GM21529 (cell line): Measurements from ENCODE around the gene GULP1.

Experiments used
- ATAC-seq: cut with Tn5 transposase; IDR thresholded peaks from one replicate; pipeline ENCODE4 v1.9.1; 2021; ENCODE audit not compliant: unreplicated experiment

Gene GULP1

DNA sequence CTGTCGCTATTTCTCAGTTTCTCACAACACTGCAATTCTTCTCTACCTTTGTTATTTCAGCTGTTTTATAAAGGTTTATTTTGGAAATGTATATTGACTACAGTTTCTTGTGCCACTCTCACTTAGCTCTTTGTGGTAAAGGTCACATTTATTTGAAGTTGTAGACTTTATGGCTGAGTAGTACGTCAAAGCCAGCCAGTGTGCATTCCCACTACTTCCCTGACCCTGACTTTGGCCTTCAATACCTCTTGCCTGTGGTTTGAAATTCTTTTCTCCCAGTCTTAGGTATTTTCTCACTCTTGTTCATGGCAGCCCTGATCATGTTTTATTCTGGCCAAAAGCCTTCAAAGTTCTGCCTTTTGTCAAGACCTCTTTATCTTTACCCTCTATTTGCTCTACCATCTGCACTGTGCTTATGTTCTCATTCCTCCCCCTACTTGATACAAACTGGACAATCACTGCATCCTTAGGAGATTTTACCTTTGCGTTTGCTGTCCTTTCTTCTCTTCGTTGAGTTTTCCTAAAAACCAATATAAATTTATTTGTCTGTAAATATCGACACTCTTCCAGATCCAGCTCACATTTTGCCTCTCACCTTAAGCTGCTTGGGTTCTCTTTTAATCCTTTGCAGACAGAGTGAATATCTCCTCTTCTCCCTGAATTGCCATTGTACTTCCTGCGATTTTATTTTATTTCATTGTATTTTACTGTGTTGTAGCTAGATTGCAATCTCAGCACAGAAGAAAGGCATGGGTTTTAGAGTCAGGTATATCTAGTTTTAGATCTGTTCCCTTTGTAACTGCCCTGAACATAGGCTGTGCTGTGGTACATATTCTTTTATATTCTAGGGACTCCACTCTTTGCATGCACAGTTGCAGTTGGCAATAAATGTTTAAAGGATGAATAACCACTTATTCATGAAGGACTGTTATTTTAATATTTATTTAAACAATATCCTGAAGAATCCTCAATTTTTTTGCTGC is 31.2 kb downstream of the GULP1 start:
- ATAC-seq = no peak

- ATAC-seq = no peak
Observed at GRCh38 chr2:188324067-188324466, 32.4 kb downstream of the GULP1 start.

DNA sequence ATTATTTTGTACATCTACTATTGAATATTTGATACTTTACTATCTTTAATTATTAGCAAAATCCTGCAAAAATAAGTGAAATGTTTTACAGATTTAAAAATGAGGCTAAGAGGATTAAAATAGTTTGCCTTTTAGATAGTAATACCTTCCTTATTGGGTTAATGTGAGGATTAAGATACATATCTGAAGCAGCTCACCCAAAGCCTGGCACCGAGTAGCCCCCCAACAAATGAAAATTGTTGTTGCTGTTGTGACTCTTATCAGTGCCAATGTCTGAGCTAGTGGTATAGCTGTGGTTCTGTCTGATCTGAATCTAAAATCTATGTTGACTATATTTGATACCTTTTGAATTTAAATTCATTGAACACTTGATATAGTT is 34.6 kb downstream of the GULP1 start:
- no peak for ATAC-seq

DNA sequence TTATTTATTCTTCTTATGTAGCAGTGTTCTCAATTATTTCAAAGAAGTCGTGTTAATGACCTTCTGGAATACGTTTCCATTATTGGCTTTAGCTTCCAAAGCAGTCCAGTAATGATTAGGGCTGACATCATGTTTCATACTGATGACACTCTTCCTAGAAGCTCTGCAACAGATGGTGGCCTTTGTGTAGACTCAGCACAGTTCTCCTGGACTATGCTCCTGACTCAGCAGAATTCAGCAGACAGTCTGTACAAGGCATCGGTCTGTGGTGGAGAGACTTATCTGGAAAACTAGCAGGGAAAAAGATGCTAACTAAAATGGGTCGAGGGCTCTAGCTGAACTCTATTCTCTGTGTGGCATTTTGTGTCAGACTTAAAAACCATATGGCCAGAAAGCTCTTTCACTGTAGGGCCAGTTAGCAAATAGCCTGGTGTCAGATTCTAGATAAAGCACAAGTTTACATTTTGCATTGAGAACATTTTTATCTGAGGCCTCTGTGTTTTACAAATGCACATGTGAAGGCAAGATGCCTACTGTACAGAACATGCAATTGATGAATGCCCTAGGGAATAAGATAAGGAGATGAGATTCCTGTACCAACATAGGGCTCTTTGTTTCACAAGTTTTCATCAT is 35.1 kb downstream of the GULP1 start:
- no peak for ATAC-seq

DNA sequence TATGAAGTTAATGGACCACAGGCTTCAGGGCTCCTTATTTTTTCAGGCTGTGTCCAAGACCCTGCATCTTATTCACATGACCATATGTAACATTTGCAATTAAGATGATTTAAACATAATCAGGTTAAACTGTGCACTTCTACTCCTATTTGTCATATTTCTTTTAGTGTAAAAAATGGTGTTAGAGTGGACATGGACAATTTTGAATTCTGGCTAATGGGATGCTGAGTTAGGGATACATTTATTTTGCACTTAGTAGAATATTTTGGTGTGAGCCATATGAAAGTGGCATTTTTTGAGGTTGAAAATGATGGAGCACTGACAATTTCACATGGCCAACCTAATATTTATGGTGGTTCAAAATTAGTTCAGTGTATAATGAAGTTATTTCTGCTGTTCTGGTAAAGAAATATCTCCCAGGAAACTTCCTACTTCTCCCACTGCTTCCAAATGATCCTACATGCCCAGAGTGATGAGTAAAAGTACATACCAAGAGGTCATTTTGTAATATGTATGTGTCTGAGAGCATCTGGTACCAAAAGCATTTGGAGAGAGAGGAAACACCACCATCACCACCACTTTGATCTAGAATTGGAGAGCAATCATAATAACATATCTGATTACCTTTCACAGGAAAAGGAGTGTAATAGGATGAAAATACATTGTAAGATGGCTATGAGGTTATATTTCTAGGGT is 36.0 kb downstream of the GULP1 start:
- ATAC-seq = no peak

DNA sequence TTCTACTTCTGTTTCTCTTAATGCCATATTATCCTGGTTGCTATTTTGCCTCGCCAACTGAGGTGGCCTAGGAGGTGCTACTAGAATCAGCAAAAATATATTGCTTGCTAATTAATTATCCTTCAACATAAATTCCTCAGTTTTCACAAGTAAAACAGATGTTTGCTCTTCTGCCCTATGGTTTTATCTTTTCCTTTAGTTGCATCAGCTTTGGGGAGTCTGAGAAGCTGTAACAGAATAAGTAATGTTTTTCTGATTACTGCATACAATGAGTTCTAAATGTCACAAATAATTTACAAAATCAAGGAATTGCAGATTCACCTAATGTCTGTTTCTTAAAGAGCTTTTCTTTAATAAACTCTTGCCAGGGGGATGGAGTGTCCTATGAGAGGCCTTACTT is 36.7 kb downstream of the GULP1 start:
- ATAC-seq = no peak

DNA sequence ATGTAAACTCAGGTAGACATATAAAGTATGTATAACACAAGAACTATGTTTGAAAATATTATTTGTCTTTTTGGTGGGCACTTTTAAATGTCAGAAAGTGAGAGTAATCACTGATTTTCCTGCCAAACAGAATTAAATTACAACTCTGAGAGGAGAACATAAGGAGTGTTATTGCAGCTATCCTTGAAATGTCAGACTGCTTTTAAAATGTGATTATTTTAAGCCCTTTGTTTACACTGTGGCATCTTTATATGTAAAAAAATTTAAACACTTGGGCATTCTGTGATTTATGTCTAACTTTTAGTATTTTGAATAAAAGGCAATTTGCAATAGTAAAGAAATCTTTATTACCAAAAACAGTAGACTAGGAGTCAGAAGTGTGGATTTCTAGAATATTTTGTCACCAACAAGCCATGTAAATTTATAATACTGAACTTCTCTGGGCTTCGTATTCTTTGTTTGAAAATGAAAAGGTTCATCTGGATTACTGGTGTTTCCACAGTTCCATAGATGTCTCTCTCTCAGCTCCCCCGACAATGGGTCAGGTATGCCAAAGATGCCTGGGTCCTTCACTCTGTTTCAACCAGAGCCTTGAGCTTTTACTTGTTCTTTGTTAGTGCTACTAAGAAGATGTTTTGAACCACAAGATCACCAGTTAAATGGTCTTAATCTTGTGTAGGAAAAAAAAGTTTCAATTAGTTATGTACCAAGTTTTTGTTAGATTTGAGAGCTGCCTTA is 38.8 kb downstream of the GULP1 start:
- ATAC-seq = no peak

GRCh38 chr2:188332619-188333018 is 40.9 kb downstream of the GULP1 start:
- ATAC-seq = no peak

DNA sequence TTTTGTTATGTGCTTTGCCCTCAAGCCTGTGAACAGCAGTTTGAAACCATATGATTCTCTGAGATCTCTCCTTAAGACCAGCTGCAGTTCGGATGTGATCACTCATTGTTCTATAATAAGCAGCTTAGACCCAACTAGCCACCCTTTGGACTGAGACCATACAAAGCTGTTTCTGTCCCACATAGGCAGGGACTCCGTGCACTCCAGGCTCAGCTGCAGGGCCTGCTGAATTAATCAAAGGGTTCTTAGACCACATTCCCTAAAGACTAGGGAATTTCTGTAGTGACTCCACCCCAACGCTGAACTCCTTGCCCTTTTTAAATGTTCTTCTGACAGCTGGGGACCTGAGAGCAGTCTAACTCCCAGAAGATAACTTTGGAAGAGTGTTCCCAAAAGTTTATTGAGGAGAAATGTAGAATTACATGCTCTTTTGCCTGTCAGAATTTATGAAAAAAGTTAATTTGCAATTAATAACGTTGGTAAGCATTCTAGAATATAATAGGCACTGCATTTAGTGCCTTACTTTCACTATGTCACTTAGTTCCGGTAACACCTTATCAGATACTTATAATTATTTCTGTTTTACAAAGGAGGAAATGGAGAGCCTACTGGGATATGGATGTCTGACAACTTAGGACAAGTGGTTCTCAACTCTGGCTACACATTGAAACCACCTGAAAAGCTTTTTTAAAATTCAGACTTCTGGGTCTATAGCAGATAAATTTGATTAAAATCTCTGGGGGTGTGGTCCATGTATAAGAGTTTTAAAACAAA is 42.3 kb downstream of the GULP1 start:
- ATAC-seq = no peak

DNA sequence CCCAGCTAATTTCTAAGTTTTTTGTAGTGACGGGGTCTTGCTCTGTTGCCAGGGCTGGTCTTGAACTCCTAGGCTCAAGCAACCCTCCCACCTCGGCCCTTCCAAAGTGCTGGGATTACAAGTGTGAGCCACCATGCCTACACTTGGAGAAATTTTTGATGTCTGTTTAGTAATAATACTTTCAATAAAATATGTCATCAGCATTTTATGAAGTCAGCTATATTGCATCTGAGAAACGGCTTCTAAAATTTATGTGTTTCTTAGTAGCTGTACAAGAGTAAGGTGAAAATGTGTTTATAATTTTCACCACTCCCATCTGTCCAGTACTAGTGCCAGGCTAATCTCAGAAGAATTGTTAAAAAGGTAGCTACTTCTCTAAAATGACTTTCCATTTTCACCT is 46.8 kb downstream of the GULP1 start:
- no peak for ATAC-seq

GRCh38 chr2:188340257-188340656 is 48.6 kb downstream of the GULP1 start:
- no peak for ATAC-seq

- no peak for ATAC-seq
Observed at GRCh38 chr2:188345020-188345419, 53.3 kb downstream of the GULP1 start.

DNA sequence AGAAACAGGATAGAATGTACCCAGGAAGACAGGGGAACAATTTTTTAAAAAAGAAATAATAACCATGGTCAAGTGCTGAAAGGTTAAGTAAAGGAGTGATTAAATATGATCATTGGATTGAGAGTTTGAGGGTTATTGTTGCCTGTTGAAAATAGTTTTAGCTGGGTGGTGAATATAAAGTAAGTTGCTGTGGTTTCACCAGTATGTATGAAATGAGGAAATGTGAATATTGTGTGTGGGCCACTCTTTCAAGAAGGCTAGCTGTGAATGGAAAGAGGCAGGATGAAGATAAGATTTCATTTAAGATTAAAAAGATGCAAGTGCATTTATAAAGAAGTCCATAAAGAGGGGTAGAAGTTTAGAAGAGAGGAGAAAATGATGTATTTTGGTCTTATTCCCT is 53.8 kb downstream of the GULP1 start:
- ATAC-seq = no peak

DNA sequence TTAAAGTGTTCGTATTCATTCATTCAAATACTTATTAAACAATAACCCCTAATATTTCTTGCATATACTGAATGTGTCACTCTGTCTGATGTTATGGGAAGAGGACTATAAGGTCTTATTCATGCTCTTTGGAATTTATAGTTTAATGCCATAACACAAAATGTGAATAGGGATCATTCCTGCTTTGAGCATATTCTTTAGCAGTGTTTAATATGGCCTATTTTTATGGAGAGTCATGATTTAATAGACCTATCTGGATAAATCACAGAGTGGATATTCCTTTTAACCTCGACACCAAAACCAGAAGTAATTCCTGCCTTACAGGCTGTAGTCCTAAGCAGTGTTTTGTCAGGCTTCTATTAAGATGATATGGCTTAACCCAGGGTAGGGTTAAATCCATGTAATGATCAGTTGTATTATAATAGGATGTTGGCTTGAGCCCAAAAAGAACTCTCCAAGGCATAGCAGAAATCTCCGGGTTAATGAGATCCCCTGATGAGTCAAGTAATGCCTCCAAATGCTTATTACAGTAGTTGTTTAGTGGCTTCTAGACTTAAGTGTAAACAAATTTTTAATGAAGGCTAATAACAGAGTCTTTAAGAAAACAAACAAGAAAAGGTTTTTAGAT is 54.3 kb downstream of the GULP1 start:
- ATAC-seq = no peak

GRCh38 chr2:188349019-188349418 is 57.3 kb downstream of the GULP1 start:
- no peak for ATAC-seq

DNA sequence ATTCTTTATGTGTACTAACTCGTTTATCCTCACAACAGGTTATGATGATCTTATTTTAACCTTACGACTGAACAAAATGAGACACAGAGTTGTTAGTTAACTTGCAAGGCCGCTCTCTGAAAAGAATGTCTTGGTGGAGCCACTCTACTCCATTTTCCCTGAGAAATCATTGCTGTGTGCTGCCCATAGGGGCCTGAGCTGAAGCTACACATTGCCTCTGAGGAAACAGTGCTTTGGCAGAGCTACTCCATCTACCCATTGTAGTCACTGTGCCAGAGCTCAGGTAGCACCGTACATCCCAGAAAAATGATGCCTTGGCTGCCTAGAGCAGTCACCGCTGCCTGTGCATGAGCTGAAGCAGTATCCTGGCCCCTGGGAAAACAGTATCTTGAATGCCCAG is 61.6 kb downstream of the GULP1 start:
- ATAC-seq = no peak

DNA sequence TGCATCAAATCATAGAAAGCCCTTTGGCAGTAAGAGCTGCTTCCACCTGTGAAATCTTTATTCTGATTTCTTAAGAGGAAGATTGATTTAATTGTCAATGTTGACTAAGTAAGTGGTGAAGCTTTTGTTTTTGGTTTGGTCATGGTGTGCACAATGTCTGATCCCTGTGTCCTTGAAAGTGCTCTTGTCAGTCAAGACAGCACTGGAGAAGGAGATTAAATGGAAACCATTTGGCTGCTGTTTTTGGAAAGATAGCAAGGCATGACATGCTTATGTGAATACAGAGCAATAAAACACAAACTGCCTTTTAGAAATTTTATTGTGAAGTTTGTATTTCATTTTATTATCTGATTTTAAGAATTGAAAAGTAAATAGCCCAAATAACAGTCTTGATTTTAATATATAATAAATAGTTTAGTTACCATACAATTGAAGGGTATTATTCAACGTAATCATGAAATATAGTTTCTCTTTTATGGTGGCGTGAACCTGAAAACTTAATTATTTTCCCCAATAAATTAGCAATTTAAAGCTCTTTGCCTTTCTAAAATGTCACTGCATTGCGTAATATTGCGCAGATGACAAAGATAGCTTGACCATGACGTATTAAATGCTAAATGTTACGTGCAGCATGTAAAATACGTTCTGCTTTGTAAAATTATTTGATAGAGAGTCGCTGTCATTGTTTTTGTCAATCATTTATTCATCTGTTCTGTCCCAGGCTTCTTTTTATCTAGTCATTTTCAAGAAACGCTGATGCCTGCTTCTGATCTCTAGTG is 69.0 kb downstream of the GULP1 start:
- no peak for ATAC-seq

GRCh38 chr2:188364033-188364630 is 72.5 kb downstream of the GULP1 start:
- no peak for ATAC-seq
